ENCODE data around the gene PXMP2. TPM values are rescaled to one million over a fixed set of nuclear protein-coding genes. Genes with fewer than 3 reads are reported as not detected.
A peak's percentile ranks its signal among the peaks of the same experiment; 100 is the strongest.

PXMP2 gene
- total RNA-seq = 15.0 TPM

- intact Hi-C loops (cut with DNase I) = no loop called here
- H3K36me3 ChIP-seq = no peaks in the 10 kb centered on the region
- no peaks in the 10 kb centered on the region for H3K9me3 ChIP-seq
Measured at GRCh38 chr12:132687211-132688164, at the start of gene PXMP2, which contains the start of gene POLE. PXMP2 (plus strand) TSS chr12:132687587; CDS start chr12:132687671, 84 bp downstream. POLE (minus strand) TSS chr12:132687342; CDS start chr12:132687315, 27 bp downstream.

DNA sequence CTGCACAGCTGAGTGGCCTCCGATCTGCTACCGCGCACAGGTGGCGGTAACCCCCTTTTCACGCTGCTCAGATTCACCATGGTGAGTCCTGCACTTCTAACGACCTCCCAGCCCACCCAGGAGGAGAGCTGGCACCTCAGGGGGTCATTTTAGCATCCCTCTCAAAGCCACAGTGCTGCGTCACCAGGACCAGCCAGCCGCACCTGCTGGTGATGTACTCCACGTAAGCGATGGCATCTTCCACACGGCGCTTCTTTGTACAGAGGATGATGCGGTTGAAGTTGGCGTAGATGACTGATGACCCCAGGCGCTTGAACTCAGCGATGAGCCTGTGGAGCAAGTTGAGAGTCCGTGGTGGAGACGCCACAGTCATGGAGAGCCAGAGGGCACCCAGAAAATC lies 49.6 kb upstream of the PXMP2 start:
- Histone ChIP-seq H3K4me3 (no peak overlapping the region), H3K27ac (no peak overlapping the region), H3K27me3 (no peaks in the 10 kb centered on the region), H3K36me3 (peaks cover 0 to 58% of the 10 kb centered on the region in 2 donors), H3K9me3 (no peaks in the 10 kb centered on the region), H3K4me1 (no peaks in the 10 kb centered on the region)
- intact Hi-C loops (cut with DNase I) = no loop called here
- DNase-seq (ENCODE audit: extremely low spot score in 2 of 2) = no peak
- TF ChIP-seq POLR2AphosphoS5 (IDR thresholded peaks at IDR 0.05; ENCODE audit: insufficient read depth in 1 of 2, low read depth in 1 of 2) (no peak), POLR2A (IDR thresholded peaks at IDR 0.05) (no peak)
- TF ChIP-seq, protein P1, sequence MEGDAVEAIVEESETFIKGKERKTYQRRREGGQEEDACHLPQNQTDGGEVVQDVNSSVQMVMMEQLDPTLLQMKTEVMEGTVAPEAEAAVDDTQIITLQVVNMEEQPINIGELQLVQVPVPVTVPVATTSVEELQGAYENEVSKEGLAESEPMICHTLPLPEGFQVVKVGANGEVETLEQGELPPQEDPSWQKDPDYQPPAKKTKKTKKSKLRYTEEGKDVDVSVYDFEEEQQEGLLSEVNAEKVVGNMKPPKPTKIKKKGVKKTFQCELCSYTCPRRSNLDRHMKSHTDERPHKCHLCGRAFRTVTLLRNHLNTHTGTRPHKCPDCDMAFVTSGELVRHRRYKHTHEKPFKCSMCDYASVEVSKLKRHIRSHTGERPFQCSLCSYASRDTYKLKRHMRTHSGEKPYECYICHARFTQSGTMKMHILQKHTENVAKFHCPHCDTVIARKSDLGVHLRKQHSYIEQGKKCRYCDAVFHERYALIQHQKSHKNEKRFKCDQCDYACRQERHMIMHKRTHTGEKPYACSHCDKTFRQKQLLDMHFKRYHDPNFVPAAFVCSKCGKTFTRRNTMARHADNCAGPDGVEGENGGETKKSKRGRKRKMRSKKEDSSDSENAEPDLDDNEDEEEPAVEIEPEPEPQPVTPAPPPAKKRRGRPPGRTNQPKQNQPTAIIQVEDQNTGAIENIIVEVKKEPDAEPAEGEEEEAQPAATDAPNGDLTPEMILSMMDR (IDR thresholded peaks at IDR 0.05) = no peak

More at GRCh38 chr12:132687211-132688164, at the start of gene PXMP2, which contains the start of gene POLE:
- TF ChIP-seq POLR2A (IDR thresholded peaks at IDR 0.05) (no peak), POLR2AphosphoS5 (IDR thresholded peaks at IDR 0.05; ENCODE audit: insufficient read depth in 1 of 2, low read depth in 1 of 2) (peak; percentile 38 to 71)
- Histone ChIP-seq H3K27me3 (no peaks in the 10 kb centered on the region), H3K4me3 (peak within 1 kb of the TSS; percentile 70 to 92), H3K27ac (peak within 1 kb of the TSS; percentile 66), H3K4me1 (peaks cover 23% of the 10 kb centered on the region)
- DNase-seq (ENCODE audit: extremely low spot score in 2 of 2) = peak in 1 of 2 donors; percentile 89

- peaks cover 0 to 60% of the 10 kb centered on the region in 2 donors for H3K36me3 ChIP-seq
- no peak overlapping the region for H3K4me3 ChIP-seq
- peak overlapping the region; percentile 71 for H3K27ac ChIP-seq
- DNase-seq (ENCODE audit: extremely low spot score in 2 of 2) = peak in 1 of 2 donors; percentile 94
- H3K27me3 ChIP-seq = no peaks in the 10 kb centered on the region
- H3K4me1 ChIP-seq = no peaks in the 10 kb centered on the region
- TF ChIP-seq POLR2A (IDR thresholded peaks at IDR 0.05) = no peak
- TF ChIP-seq, protein P1 (IDR thresholded peaks at IDR 0.05) = peak in 1 of 3 experiments; percentile 23
- TF ChIP-seq POLR2AphosphoS5 (IDR thresholded peaks at IDR 0.05; ENCODE audit: insufficient read depth in 1 of 2, low read depth in 1 of 2) = peak; percentile 16 to 36
- no peaks in the 10 kb centered on the region for H3K9me3 ChIP-seq
- intact Hi-C loops (cut with DNase I) = no loop called here
Measured at GRCh38 chr12:132638541-132639408, 48.6 kb upstream of the PXMP2 start.

- Histone ChIP-seq H3K4me1 (no peaks in the 10 kb centered on the region), H3K9me3 (no peaks in the 10 kb centered on the region), H3K36me3 (peaks cover 0 to 51% of the 10 kb centered on the region in 2 donors), H3K4me3 (no peak overlapping the region), H3K27me3 (no peaks in the 10 kb centered on the region), H3K27ac (no peak overlapping the region)
- DNase-seq (ENCODE audit: extremely low spot score in 2 of 2) = no peak
- intact Hi-C loops (cut with DNase I) = no loop called here
- TF ChIP-seq POLR2AphosphoS5 (IDR thresholded peaks at IDR 0.05; ENCODE audit: insufficient read depth in 1 of 2, low read depth in 1 of 2) (no peak), POLR2A (IDR thresholded peaks at IDR 0.05) (no peak)
- TF ChIP-seq, protein P1 (IDR thresholded peaks at IDR 0.05) = no peak
Measured at GRCh38 chr12:132639956-132640520, 47.3 kb upstream of the PXMP2 start.

DNA sequence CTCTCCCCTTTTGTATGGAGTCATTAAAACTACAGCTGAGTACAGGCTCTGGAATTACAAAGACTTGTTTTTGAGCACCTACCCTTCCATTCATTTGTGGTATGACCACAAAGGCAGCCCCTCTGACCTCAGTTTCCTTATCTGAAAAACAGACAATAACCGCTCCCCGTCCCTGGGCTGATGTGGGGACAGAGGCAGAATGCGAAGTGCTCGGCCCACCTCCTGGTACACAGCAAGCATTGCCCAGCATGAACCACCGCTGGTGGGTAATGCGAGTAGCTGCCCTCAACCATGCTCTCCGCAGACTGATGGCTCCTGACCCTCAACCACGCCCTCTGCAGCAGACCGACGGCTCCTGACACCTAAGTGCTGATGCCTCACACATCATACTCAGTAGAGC lies 46.5 kb upstream of the PXMP2 start:
- no peak overlapping the region for H3K27ac ChIP-seq
- intact Hi-C loops (cut with DNase I) = no loop called here
- no peak for DNase-seq (ENCODE audit: extremely low spot score in 2 of 2)
- no peaks in the 10 kb centered on the region for H3K4me1 ChIP-seq
- peaks cover 0 to 43% of the 10 kb centered on the region in 2 donors for H3K36me3 ChIP-seq
- no peaks in the 10 kb centered on the region for H3K9me3 ChIP-seq
- H3K27me3 ChIP-seq = no peaks in the 10 kb centered on the region
- no peak overlapping the region for H3K4me3 ChIP-seq
- TF ChIP-seq, protein P1 (IDR thresholded peaks at IDR 0.05) = no peak
- TF ChIP-seq POLR2AphosphoS5 (IDR thresholded peaks at IDR 0.05; ENCODE audit: insufficient read depth in 1 of 2, low read depth in 1 of 2) = no peak
- no peak for TF ChIP-seq POLR2A (IDR thresholded peaks at IDR 0.05)
